IPS-18c (cell line): Measurements from ENCODE around the gene HVCN1.
"Not testable (repeated sequence)": the region's sequence is repeated elsewhere in the genome, so short reads cannot be mapped to it uniquely, and the experiment has no call there.

Experiments used
- H3K4me3 ChIP-seq: 2 replicates; pipeline ENCODE4 v1.7.0; 2013; ENCODE audit warnings: low read depth, mild to moderate bottlenecking, low read length, moderate library complexity; ENCODE audit not compliant: insufficient read depth
- H3K9me3 ChIP-seq: one replicate; pipeline ENCODE4 v1.6.1; 2013; ENCODE audit warnings: mild to moderate bottlenecking, low read length, moderate library complexity; ENCODE audit not compliant: control insufficient read depth, insufficient read depth

HVCN1 gene

DNA sequence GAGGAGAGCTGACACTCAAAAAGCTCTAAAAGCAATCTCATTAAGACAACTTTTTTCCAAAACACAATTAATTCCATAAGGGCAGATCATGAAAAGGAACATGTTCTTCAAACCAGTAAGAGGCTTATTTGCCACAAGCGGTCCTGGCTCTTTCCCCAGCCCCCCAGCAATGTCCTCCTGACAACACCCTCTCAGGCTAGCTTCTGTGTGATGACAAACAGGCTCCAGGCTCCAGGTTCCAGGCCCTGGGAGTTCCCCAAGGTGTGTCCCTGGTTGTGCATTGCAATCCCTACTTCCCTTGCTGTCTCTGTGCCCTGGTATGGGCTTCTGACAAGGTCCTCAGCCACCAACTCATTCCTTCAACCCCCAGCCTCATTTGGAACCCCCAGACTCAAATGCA lies 8.9 kb downstream of the HVCN1 start:
- Histone ChIP-seq H3K4me3 (no peak overlapping the region), H3K9me3 (no peaks in the 10 kb centered on the region)

DNA sequence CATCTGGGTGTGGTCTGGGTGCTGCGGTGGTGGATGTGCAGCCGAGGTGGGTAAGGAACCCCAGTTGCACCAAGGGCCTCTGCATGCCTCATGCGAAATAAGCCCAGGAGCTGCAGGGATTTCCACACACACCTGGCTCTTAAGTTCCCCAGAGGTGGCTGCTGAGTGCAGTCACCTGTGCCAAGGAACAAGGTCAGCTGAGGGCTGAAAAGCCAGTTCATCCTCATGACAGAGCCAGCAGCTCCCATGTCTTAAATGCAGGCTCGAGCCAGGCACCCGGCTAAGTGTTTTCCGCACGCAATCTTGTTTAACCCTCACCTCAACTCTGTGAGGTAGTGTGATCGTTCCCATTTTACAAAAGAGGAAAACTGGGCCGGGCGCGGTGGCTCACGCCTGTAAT lies 9.7 kb downstream of the HVCN1 start:
- Histone ChIP-seq H3K4me3 (no peak overlapping the region), H3K9me3 (no peaks in the 10 kb centered on the region)

DNA sequence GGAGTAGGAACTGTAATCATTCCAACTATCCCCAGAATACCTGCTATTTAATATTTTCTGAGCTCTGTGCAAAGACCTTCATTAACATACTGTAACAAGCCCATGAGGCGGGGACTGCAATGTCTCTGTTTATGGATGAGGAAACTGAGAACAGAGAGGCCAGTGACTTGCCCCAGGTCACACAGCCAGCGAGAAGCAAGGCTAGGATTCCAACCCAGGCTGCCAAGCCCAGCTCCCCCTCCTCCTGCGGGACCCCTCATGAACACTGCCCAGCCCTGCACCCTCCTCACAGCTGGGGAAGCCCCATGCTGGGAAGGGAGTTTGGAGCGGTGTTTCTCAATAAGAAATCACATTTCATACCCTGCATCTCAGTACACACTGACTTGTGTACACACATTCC lies 10.9 kb downstream of the HVCN1 start:
- Histone ChIP-seq H3K9me3 (no peaks in the 10 kb centered on the region), H3K4me3 (no peak overlapping the region)

DNA sequence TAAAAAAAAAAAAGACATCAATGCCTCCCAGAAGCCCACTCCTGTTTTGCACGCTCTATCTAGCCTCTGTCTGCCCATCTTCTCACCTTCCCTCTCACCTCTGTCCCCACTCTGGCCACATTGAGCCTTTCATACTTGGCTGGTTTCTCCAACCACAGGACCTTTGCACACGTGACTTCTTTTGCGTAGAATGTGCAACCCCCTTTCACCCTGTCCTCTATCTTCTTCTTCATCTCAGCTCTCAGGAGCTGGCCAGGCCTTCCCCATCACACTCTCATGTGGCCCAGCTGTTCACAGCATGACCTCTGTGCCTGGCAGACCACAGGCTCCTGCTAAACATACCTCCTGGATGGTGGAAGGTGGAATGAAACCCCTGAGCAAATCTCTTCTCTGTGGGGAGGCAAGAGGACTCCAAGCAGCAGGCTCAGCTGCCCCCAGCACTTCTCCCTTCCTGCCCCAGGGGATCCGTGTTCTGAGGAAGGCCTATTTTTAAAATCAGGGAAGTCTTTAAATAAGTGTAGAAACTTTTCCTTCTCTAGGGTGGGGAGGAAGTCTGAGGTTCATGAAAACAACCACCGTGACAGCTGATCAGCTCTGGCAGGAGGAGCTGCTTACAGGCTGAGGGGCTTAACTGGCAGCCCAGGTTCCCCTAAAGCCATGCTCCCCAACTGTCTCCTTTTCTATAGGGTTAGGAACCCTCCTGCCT lies 11.6 kb downstream of the HVCN1 start:
- H3K4me3 ChIP-seq: no peak overlapping the region

DNA sequence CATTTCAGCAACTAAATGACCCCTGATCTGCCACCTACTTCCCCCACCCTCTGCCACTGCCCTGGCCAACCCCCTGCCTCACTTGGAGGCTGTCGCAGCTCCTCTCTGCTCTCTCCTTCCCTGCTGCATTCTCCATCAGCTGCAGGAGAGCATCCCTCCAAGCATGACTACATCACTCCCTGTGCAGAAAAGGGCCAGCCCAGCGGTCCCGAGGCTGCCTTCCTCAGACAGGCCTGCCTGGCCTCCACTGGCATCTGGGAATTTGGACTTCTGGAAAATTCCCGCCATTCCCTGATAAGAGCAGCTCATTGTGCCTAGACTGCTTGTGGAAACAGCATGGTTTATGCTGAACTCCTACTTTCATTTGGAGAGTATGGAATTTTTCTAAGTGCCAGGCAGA lies 12.7 kb downstream of the HVCN1 start:
- no peak overlapping the region for H3K4me3 ChIP-seq
- H3K9me3 ChIP-seq: no peaks in the 10 kb centered on the region

More for the DNA sequence above, 11.6 kb downstream of the HVCN1 start:
- H3K9me3 ChIP-seq: no peaks in the 10 kb centered on the region

DNA sequence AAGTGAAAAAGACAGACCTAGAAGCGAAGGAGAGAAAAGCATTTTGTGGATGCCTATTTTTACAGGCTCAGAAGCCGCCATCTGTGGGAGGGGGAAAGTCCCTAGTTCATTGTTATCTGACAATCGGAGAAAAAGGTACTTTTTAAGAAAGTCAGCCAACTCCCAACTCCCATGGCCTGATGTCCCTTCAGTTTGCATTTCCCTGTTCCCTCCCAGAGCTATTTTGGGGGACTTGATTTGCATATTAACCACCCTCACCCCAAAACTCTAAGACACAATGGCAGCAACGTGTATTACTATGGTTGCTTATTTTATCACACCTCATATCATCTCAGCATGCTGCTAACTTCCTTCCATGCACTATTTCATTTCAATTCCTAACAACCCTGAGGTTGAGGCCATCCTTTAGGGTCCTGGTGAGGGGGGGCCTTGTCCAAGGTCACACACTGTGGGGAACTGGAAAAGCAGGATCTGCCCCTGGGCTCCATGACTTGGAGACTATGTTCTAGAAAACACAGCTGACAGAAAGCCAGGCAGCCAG lies 18.7 kb downstream of the HVCN1 start:
- H3K4me3 ChIP-seq: no peak overlapping the region
- H3K9me3 ChIP-seq: no peaks in the 10 kb centered on the region

DNA sequence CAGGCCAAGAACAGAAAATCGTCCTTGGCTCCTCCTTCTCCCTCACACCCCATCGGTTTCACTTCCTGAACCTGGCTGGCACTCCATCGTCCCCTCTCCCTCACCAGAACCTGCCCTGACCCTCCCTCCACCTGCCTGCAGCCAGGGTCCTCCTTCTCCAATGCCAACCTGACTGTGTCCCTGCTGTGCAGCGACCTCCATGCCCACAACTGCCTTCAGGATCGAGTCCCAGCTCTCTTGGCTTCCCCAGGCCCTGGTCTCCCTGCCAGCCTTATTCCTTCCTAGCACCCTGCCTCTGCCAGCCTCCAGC lies 19.8 kb downstream of the HVCN1 start:
- Histone ChIP-seq H3K9me3 (no peaks in the 10 kb centered on the region), H3K4me3 (no peak overlapping the region)

DNA sequence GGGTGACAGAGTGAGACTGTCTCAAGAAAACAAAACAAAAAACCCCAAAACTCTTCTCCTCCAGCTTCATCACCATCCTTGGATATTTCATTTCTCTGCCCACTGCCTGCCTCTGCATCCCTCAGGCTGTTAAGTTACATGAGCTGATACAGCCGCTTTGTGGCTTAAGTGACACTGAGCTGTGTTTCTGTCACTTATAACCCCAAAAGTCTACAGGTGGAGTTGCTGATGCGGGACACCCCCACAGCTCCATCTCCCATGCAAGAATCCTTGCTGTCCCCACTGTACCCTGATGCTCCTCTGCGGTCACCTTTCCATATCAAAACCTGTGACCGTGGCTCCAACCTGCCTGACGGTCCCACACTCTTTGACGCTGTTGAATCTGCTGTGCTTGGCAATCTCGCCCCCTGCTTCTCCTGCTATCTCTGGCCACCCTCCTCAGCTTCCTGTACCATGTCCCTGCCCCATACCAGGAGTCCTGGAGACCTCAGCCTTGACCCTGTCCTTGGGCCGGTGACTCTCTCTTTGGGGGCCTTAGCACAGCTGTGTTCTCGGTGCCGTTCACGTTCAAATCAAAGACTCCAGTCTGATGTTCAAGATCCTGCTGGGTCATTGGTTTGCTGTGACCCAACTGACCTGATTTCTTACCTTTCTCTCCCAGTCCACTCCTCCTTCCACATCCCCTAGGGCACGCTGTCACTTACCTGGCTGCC lies 20.3 kb downstream of the HVCN1 start:
- no peak overlapping the region for H3K4me3 ChIP-seq

DNA sequence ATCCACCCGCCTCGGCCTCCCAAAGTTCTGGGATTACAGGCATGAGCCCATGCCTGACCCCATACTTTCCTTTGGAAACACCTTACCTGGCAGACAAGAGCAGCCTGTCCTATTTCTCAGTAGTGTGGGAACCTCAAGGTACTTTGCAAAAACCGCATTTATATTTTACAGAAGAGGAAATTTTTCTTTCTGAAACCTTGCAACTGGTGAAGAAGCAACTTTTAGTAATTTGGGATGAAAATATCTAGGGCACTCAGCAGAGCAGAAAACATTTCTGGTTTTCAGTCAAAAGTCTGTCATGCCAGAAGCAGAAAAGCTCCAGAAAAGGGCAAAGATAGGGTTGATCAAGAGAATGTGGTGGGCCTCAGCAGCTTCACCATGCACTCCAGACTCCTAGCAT lies 21.2 kb downstream of the HVCN1 start:
- H3K9me3 ChIP-seq: no peaks in the 10 kb centered on the region
- H3K4me3 ChIP-seq: no peak overlapping the region

More for the DNA sequence above, 20.3 kb downstream of the HVCN1 start:
- no peaks in the 10 kb centered on the region for H3K9me3 ChIP-seq

DNA sequence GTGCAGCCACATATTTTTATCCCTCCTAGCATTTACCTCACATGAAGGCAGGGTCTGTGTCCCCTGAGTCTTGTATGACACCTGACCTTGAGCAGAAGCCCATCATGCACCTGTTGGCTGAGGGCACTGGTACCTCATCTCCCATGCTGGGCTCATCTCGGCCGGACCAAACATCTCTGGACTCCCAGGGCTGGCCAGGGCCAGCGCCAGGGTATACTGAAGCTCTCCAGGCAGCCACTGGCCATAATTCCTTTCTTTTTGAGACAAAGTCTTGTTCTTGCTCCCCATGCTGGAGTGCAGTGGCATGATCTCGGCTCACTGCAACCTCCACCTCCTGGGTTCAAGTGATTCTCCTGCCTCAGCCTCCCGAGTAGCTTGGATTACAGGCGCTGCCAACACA lies 22.0 kb downstream of the HVCN1 start:
- H3K4me3 ChIP-seq: no peak overlapping the region

DNA sequence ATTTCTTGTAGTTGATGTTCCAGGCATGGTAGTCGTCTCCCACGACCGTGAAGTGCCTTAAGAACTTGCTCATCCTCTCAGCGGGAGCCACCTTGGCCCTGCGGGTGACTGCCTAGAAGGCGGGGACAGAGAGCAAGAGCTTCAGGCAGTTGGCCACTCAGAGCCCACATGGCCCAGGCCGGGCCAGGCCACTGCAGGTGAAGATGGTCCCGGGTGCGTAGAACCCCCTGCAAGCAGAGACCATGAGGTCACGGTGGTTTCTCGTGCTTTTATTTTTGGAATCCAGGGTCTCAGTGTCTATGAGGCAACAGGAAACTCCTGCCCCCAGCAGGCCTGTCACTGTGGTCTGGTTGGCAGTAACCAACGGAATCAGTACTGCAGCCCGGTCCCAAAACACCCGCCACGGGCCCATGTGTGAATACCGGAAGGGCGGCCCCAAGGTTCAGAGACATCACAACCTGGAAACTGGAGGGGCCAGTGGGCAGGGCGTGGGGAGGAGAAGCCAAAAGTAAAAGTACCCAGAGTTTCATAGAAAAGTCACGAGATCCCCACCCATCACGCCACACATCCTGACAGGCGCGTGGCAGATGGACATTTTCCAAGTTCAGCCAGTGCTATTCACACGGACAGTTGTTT lies 27.5 kb downstream of the HVCN1 start:
- Histone ChIP-seq H3K9me3 (no peaks in the 10 kb centered on the region), H3K4me3 (no peak overlapping the region)

More for the DNA sequence above, 22.0 kb downstream of the HVCN1 start:
- no peaks in the 10 kb centered on the region for H3K9me3 ChIP-seq

DNA sequence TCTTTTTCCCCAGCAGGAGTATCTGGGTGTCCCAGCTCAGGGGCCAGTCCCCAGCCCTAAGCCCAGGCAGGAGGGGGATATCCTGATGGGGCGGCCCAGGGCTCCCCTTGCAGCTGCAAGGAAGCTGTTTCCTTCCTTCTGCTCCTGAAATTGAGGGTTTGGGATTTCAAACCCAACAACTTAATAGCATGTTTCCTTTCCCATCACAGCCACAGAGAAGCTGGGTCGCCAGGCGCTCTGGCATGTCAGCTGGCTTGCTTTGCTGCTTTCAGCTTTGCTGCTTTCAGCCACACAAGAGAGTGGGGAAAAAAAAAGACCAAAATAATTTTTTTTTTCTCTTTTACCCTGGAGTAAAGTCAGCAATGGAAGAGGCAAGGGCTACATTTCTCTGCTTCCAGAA lies 30.0 kb downstream of the HVCN1 start:
- no peaks in the 10 kb centered on the region for H3K9me3 ChIP-seq
- no peak overlapping the region for H3K4me3 ChIP-seq

DNA sequence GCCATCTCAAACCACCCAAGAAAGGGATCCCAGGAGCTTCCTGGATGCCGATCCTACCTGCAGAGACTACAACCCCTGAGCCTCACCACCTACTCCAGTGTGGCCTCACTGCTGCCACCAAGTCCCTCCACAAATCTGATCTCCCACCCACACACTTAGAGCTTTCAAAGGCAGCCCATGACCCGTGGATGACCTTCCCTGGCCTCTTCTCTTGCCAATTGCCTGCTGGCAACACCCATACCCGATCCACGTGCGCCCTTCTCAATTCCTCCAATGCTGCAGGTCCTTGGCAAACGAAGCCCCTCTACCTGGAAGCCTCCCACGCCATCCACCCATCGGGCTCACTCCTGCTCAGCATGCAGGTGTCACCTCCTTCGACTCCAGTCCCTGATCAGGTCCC lies 30.7 kb downstream of the HVCN1 start:
- H3K9me3 ChIP-seq: no peaks in the 10 kb centered on the region
- H3K4me3 ChIP-seq: no peak overlapping the region

DNA sequence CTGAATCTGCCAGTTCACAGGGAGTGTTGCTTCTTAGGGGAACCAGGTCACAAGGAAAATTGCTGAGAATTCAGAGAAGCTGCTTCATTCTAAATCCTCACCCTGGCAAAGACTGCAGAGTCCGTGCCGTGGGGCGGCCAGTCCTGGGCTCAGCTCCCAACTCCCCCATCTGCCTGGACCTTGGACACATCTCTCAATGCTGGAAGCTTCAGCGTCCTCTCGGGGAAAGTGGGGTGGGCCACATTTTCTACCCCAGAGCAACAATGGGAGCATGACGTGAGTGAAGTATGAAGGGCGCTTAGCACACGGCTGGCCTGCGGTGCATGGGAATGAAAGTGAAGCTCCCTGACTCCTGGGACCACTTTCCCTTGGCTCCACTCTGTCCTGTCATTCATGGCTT lies 31.2 kb downstream of the HVCN1 start:
- Histone ChIP-seq H3K4me3 (no peak overlapping the region), H3K9me3 (no peaks in the 10 kb centered on the region)

DNA sequence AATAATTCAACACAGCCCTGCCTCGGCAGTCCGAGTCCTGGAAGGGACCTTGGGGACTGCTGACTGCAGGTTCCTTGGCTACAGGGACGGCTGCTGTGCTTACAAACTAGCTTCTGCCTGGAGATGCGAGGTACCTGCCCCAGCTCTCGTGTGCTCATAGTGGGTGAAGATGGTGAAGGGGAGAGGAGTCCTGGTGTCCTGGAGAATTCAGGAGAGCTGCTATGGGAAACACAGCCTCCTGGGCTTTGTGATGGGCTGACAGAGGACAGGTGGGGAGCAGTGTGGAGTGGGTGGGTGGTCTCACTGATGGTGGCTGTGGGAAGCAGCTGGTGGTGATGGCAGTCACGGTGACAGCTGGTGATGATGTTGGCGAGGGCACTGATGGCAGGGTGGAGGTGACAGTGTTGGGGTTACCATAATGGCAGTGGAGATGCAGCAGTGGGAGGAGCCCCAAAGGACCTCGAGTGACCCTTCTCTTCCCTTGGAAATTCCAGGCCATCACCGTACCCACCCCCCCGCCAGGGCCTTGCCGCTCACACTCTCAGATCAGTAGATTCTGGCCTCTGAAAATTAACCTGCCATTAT lies 32.8 kb downstream of the HVCN1 start:
- H3K4me3 ChIP-seq: no peak overlapping the region
- no peaks in the 10 kb centered on the region for H3K9me3 ChIP-seq

DNA sequence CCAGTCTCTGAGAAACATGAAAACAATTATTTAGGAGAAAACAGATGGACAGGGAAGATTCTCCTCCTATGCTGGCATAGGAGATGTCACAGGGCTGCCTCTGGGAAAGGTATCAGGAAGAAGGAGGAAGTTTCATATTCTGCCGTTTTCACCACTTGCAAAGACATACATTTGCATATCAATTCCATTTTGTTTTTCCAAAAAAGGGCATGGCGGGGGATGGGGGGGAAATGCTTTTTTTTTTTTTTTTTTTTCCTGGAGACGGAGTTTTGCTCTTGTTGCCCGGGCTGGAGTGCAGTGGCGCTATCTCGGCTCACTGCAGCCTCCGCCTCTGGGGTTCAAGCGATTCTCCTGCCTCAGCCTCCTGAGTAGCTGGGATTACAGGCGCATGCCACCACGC lies 34.7 kb downstream of the HVCN1 start:
- not testable (repeated sequence) for H3K4me3 ChIP-seq, H3K9me3 ChIP-seq

DNA sequence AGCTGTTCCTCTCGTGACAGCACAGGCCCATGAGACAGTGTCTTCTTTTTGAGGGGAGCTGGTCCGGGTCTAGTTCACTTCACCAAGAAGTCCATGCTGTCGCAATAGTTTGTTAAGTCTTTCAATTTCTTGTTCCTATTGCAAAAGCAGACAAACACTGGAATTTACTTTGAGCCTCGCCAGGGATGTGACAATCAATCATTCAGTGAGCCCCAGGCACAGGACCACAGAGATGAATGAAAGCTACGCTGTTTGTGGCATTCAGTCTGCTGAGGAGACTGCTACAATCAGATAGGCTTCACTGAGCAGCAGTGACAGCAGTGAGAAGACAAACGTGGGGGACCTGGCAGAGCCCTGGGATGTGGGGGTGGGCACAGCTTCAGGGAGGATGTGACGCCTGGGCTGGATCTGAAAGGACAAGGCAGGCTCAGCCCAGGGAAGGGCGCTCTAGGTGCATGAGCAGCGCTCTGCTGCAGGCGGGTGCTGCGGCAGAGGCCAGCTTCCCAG lies 39.5 kb downstream of the HVCN1 start:
- no peak overlapping the region for H3K4me3 ChIP-seq
- no peaks in the 10 kb centered on the region for H3K9me3 ChIP-seq

DNA sequence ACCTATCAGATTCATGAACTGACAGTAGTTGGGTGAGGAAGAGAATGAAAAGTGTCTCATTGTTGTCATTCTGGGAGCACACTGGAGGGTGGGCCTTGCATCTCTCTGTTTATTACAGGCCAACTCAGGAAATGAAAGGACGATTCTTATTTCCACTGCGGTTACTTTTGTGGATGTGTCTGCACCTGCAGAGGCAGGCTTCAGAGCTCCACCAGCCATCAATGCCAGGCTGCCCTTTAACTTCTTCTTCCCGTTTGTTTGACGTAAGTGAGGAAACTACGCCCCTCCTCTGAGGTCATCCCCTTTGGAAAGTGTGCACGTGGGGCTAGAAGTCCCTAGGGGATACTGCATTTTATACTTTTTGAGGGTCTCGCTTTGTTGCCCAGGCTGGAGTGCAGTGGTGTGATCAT lies 41.3 kb downstream of the HVCN1 start:
- no peak overlapping the region for H3K4me3 ChIP-seq

More for the DNA sequence above, 41.3 kb downstream of the HVCN1 start:
- H3K9me3 ChIP-seq: peaks cover 2% of the 10 kb centered on the region
